H1 (cell line): ENCODE measurements around the gene EFCAB3.
"Not testable (repeated sequence)": the region's sequence is repeated elsewhere in the genome, so short reads cannot be mapped to it uniquely, and the experiment has no call there.

Experiments
- ASH2L ChIP-seq: fragments of 200-600, 300-600 bp; sonication (generic); IDR thresholded peaks from one replicate; pipeline ENCODE4 v1.7.1; 2017; ENCODE audit warnings: low read length
- ATF3 ChIP-seq: IDR thresholded peaks from 2 replicates; pipeline ENCODE4 v1.6.1; 2011; ENCODE audit warnings: low read depth, mild to moderate bottlenecking, low read length; ENCODE audit not compliant: insufficient read depth
- CTCF ChIP-seq, 3 experiments: IDR thresholded peaks; 1 replicate in 2 of 3; 2 replicates in 1 of 3; pipeline versions ENCODE4 v1.5.1 to v1.6.1; 2011; ENCODE audit warnings: low read length in 3 of 3, mild to moderate bottlenecking in 3 of 3, inconsistent platforms in 2 of 3, low read depth in 1 of 3, moderate library complexity in 1 of 3; ENCODE audit not compliant: insufficient read depth in 1 of 3; ENCODE audit errors: control extremely low read depth in 1 of 3
- EP300 ChIP-seq, 2 experiments: IDR thresholded peaks; 1 replicate in 1 of 2; 2 replicates in 1 of 2; pipeline ENCODE4 v1.6.1; 2011 to 2012; ENCODE audit warnings: low read depth in 2 of 2, low read length in 2 of 2, mild to moderate bottlenecking in 2 of 2, borderline replicate concordance in 1 of 2, inconsistent platforms in 1 of 2, moderate library complexity in 1 of 2
- JUN ChIP-seq: IDR thresholded peaks from 2 replicates; pipeline ENCODE4 v1.6.1; 2011; ENCODE audit warnings: low read depth, mild to moderate bottlenecking, improper control_type of control experiment, low read length
- MAFK ChIP-seq: IDR thresholded peaks from 2 replicates; pipeline ENCODE4 v1.6.1; 2012; ENCODE audit warnings: low read depth, mild to moderate bottlenecking, improper control_type of control experiment, low read length
- POLR2A ChIP-seq, 2 experiments: IDR thresholded peaks; 1 replicate in 1 of 2; 2 replicates in 1 of 2; pipeline ENCODE4 v1.6.1; 2011; ENCODE audit warnings: low read depth in 2 of 2, low read length in 2 of 2, mild to moderate bottlenecking in 2 of 2; ENCODE audit errors: control extremely low read depth in 1 of 2
- RXRA ChIP-seq: IDR thresholded peaks from 2 replicates; pipeline ENCODE4 v1.6.1; 2011; ENCODE audit warnings: low read depth, mild to moderate bottlenecking, low read length, moderate library complexity; ENCODE audit not compliant: insufficient read depth

GRCh38 chr17:62441181-62441580 is 60.8 kb downstream of the EFCAB3 start:
- TF ChIP-seq ATF3; ASH2L; MAFK; CTCF (IDR thresholded peaks at IDR 0.05; ENCODE audit: control extremely low read depth in 1 of 3, insufficient read depth in 1 of 3, low read depth in 1 of 3, low read length in 3 of 3); RXRA; JUN; POLR2A (IDR thresholded peaks at IDR 0.05; ENCODE audit: control extremely low read depth in 1 of 2, low read depth in 2 of 2, low read length in 2 of 2); EP300 (IDR thresholded peaks at IDR 0.05; ENCODE audit: borderline replicate concordance in 1 of 2, low read depth in 2 of 2, low read length in 2 of 2): not testable (repeated sequence)
